ENCODE measurements around the gene FN1.

Gene FN1

GRCh38 chr2:215452725-215453124 is 16.9 kb upstream of the FN1 start:
- TF ChIP-seq, protein P1, sequence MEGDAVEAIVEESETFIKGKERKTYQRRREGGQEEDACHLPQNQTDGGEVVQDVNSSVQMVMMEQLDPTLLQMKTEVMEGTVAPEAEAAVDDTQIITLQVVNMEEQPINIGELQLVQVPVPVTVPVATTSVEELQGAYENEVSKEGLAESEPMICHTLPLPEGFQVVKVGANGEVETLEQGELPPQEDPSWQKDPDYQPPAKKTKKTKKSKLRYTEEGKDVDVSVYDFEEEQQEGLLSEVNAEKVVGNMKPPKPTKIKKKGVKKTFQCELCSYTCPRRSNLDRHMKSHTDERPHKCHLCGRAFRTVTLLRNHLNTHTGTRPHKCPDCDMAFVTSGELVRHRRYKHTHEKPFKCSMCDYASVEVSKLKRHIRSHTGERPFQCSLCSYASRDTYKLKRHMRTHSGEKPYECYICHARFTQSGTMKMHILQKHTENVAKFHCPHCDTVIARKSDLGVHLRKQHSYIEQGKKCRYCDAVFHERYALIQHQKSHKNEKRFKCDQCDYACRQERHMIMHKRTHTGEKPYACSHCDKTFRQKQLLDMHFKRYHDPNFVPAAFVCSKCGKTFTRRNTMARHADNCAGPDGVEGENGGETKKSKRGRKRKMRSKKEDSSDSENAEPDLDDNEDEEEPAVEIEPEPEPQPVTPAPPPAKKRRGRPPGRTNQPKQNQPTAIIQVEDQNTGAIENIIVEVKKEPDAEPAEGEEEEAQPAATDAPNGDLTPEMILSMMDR (IDR thresholded peaks at IDR 0.05; ENCODE audit: low read depth, low read length), result no peak
- DNase-seq (ENCODE audit: extremely low read depth, low read depth), result no peak

DNA sequence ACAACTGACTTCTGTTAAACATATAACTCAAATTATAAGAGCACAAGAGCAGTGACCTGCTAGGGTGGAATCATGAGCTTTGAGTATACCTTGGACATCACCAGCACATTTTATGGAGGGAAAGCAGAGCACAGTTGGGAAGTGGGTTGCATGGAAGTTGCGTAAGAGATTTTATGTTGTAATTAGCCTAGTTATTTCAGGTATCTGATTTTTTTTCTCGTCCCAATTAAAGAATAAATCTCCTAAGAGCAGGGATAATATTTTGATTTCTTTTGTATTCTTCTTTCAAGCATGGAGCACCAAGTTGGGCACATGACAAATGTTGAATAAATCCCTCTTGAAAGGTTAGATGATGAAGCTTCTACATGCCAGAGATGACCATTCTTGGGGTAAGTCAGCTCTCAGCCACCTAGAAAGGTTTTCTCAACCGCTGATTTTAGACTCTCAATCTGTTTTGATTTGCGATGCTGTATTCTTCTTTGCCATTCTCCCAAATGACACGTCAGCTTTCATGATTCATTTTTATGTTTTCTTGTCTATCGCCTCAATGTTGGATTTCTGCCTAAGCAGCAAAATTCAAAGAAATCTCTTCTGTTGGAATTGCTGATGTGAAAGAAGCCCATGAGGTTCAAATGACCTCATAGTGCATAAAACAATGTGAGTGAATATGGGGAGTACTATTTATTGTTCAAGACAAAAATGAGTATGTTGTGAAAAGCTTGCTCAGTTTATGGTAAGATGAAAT is 15.3 kb upstream of the FN1 start:
- no peak for DNase-seq (ENCODE audit: extremely low read depth, low read depth)
- TF ChIP-seq, protein P1 (IDR thresholded peaks at IDR 0.05; ENCODE audit: low read depth, low read length), result no peak

GRCh38 chr2:215450188-215451011 is 14.5 kb upstream of the FN1 start:
- no peak for DNase-seq (ENCODE audit: extremely low read depth, low read depth)

GRCh38 chr2:215447673-215448081 is 11.8 kb upstream of the FN1 start:
- DNase-seq (ENCODE audit: extremely low read depth, low read depth), result no peak
- TF ChIP-seq, protein P1 (IDR thresholded peaks at IDR 0.05; ENCODE audit: low read depth, low read length), result no peak

More at GRCh38 chr2:215450188-215451011, 14.5 kb upstream of the FN1 start:
- TF ChIP-seq, protein P1 (IDR thresholded peaks at IDR 0.05; ENCODE audit: low read depth, low read length), result no peak

GRCh38 chr2:215447056-215447455 is 11.2 kb upstream of the FN1 start:
- TF ChIP-seq, protein P1 (IDR thresholded peaks at IDR 0.05; ENCODE audit: low read depth, low read length), result no peak
- no peak for DNase-seq (ENCODE audit: extremely low read depth, low read depth)

DNA sequence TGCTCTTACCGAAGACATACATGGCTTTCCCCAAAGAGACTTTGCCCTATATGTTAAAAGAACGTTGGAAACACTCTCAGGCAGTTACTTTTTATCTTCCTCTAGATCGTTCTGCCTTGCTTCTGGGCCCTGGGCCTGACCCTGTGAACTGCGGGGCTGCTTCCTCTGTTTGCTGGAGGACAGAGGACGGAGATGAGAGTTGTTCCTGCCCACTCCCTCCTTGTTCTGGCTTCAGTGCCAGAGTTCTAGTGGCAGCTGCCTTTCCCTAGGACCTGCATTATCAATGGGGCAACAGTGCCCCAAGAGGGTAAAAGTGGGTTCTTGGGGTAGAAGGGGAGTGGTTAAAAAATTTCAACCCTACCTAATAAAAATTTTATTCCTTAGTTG is 6.5 kb upstream of the FN1 start:
- TF ChIP-seq, protein P1 (IDR thresholded peaks at IDR 0.05; ENCODE audit: low read depth, low read length), result no peak
- DNase-seq (ENCODE audit: extremely low read depth, low read depth), result no peak
